Body of pancreas (tissue), 4 donors: ENCODE measurements around the gene SURF4. TPM values are rescaled to one million over a fixed set of nuclear protein-coding genes. Genes with fewer than 3 reads are reported as not detected.
"Not testable (repeated sequence)": the region's sequence is repeated elsewhere in the genome, so short reads cannot be mapped to it uniquely, and the experiment has no call there.

Experiments used
- ATAC-seq: fragments of 150-250 bp; one replicate; pipeline ENCODE4 v1.9.1; 2016
- DNase-seq, 4 donors: peaks; one replicate each; pipeline ENCODE4 v3.0.0-alpha.2; 2019
- H3K27ac ChIP-seq, 4 donors: fragments of 200-600 bp; sonication (generic); 1 replicate in 3 of 4; 2 replicates in 1 of 4; pipeline versions ENCODE4 v1.5.1 to v1.6.1; 2016 to 2019; ENCODE audit warnings: mild to moderate bottlenecking in 1 of 4, mixed read lengths in 1 of 4, moderate library complexity in 1 of 4
- H3K27me3 ChIP-seq, 2 donors: fragments of 200-600 bp; sonication (generic); one replicate each; pipeline ENCODE4 v1.6.0; 2016; ENCODE audit warnings: mild to moderate bottlenecking in 1 of 2
- H3K36me3 ChIP-seq, 2 donors: fragments of 200-600 bp; sonication (generic); replicated peaks in 1 of 2; 2 replicates each; pipeline ENCODE4 v1.5.1; 2016; ENCODE audit warnings: low read depth in 2 of 2; ENCODE audit not compliant: insufficient read depth in 1 of 2
- H3K4me1 ChIP-seq: fragments of 200-600 bp; sonication (generic); one replicate; pipeline ENCODE4 v1.6.0; 2016
- H3K4me3 ChIP-seq, 2 donors: fragments of 200-600 bp; sonication (generic); 1 replicate in 1 of 2; 2 replicates in 1 of 2; pipeline ENCODE4 v1.5.1; 2016 to 2019
- H3K9me3 ChIP-seq, 3 donors: fragments of 200-600 bp; sonication (generic); 1 replicate in 2 of 3; 2 replicates in 1 of 3; pipeline ENCODE4 v1.5.1; 2016
- POLR2A ChIP-seq, 3 donors: fragments of 450-650 bp; IDR thresholded peaks; one replicate each; pipeline ENCODE4 v1.6.1; 2016; ENCODE audit warnings: antibody characterized with exemption in 3 of 3, mild to moderate bottlenecking in 2 of 3
- WGBS, 2 donors: methylation state at CpG; one replicate each; pipeline ENCODE4 v1.1.5; 2017; 5-methylcytosine and 5-hydroxymethylcytosine counted together
- intact Hi-C: fragments of 100-400 bp; cut with DNase I; formaldehyde crosslinking; loops from one replicate; pipeline ENCODE4 v1.15.1; 2023
- total RNA-seq, 2 donors: library from RNA; depleted of rRNA; stranded (reverse); fragments of >200 nt; gene quantifications; one replicate each; pipeline ENCODE4 v1.1.0, GENCODE V29; 2016
- TF ChIP-seq, protein P1 (sequence below), 7 experiments: fragments of 450-650 bp in 4 of 7; fragments of 200-600 bp in 3 of 7; sonication (generic) in 3 of 7; IDR thresholded peaks; one replicate each; pipeline ENCODE4 v1.5.1; 2016 to 2019; ENCODE audit warnings: antibody characterized with exemption in 7 of 7

The SURF4 gene
- total RNA-seq, 2 donors from 2014 or later = 93.9 to 109 TPM

DNA sequence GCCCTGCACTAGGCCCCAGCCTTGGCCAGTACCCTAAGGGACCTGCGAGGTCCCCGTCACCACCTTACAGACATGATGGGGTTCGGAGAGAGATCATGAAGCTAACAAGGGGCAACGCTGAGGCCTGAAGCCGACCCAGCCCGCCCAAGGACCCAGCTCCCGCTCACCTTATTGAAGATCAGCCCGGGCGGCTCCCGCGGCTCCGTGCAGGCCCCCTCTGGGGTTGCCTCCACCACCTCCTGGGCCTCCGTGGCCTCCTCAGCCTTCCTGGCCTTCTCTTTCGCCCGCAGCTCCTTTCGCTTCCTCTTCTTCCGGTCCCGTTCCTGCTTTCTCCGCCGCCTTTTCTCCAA is 43.5 kb downstream of the SURF4 start:
- ATAC-seq = no peak
- TF ChIP-seq POLR2A (IDR thresholded peaks at IDR 0.05) = no peak
- TF ChIP-seq, protein P1, sequence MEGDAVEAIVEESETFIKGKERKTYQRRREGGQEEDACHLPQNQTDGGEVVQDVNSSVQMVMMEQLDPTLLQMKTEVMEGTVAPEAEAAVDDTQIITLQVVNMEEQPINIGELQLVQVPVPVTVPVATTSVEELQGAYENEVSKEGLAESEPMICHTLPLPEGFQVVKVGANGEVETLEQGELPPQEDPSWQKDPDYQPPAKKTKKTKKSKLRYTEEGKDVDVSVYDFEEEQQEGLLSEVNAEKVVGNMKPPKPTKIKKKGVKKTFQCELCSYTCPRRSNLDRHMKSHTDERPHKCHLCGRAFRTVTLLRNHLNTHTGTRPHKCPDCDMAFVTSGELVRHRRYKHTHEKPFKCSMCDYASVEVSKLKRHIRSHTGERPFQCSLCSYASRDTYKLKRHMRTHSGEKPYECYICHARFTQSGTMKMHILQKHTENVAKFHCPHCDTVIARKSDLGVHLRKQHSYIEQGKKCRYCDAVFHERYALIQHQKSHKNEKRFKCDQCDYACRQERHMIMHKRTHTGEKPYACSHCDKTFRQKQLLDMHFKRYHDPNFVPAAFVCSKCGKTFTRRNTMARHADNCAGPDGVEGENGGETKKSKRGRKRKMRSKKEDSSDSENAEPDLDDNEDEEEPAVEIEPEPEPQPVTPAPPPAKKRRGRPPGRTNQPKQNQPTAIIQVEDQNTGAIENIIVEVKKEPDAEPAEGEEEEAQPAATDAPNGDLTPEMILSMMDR (IDR thresholded peaks at IDR 0.05) = no peak
- Histone ChIP-seq H3K27ac (no peak overlapping the region), H3K36me3 (peaks cover 24 to 27% of the 10 kb centered on the region in 2 donors), H3K9me3 (no peaks in the 10 kb centered on the region), H3K4me3 (no peak overlapping the region), H3K27me3 (no peaks in the 10 kb centered on the region), H3K4me1 (peaks cover 28% of the 10 kb centered on the region)
- intact Hi-C loops = loop anchor here (10.0 kb wide), 2 partner anchors 152 to 298 kb away; partner anchors contain the start of gene GTF3C5
- peak in 1 of 4 donors; percentile 6 for DNase-seq
- WGBS, 2 donors = 88 to 90% methylated on average over 18 of the region's 20 CpGs

DNA sequence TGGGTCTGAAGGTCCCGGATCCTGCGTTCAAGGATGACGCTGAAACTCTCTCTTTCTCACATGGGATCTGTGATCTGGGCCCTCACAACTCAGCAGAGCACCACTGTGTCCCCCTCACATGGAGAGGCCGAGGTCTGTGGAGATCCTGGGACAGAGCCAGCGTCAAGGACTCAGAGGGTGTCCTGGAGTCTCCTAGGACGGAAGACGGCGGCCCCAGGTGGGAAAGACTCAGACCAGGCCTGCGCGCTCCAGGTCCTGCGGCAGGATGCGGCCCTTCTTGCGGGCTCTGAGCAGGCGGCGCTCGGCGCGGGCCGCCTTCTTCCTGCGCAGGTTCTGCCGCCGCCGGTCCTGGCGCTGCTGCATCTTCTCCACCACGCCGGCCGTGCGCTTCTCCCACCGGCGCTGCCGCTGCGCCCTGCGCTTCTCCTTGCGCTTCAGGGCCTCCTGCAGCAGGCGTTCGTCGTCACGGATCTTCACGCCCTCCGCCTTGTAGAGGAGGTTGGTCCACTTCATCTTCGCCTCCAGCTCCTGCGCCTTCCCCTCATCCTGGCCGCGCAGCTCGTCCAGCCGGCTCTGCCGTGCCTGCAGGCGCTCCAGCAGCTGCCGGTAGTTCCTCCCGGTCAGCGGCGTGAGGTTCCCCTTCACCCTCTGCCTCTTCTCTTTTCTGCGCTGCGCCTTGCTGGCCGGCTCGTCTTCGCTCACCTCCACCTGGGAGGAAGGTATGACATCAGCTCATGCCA is 44.0 kb downstream of the SURF4 start:
- ATAC-seq = no peak
- peak in 1 of 4 donors; percentile 9 for DNase-seq
- peaks cover 26% of the 10 kb centered on the region for H3K4me1 ChIP-seq
- H3K36me3 ChIP-seq = peaks cover 24 to 27% of the 10 kb centered on the region in 2 donors
- TF ChIP-seq POLR2A (IDR thresholded peaks at IDR 0.05) = no peak
- TF ChIP-seq, protein P1 (IDR thresholded peaks at IDR 0.05) = no peak
- no peak overlapping the region for H3K4me3 ChIP-seq
- 91 to 95% methylated on average over 38 to 47 of the region's 57 CpGs for WGBS, 2 donors
- intact Hi-C loops = loop anchor here (10.0 kb wide), 2 partner anchors 153 to 297 kb away; partner anchors contain the start of gene GTF3C5
- H3K27me3 ChIP-seq = no peaks in the 10 kb centered on the region
- no peaks in the 10 kb centered on the region for H3K9me3 ChIP-seq
- H3K27ac ChIP-seq = no peak overlapping the region

DNA sequence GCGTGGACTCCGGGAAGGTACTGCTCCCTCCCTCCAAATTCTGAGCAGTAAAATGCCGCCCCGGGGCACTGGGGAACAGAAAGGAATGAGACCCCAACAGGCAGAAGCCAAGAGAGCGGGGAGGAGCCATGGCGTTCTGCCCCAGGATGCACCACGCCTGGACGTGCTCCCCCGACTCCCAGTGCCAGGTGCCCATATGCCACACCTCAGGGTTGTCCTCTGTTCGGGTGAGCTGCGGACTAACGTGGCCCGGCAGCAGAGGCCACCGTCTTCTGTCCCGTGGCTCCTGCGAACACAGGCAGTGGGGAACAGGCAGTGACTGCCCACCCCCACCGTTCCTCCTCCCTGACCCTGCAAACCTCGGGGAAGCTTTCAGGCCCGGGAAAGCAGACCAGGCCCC is 44.6 kb downstream of the SURF4 start:
- Histone ChIP-seq H3K27me3 (no peaks in the 10 kb centered on the region), H3K27ac (no peak overlapping the region), H3K4me1 (peaks cover 20% of the 10 kb centered on the region), H3K9me3 (no peaks in the 10 kb centered on the region), H3K36me3 (peaks cover 24 to 27% of the 10 kb centered on the region in 2 donors), H3K4me3 (no peak overlapping the region)
- TF ChIP-seq, protein P1 (IDR thresholded peaks at IDR 0.05) = no peak
- no peak for TF ChIP-seq POLR2A (IDR thresholded peaks at IDR 0.05)
- intact Hi-C loops = loop anchor here (10.0 kb wide), 2 partner anchors 154 to 296 kb away; partner anchors contain the start of gene GTF3C5
- DNase-seq (peak in 1 of 4 donors; percentile 9), ATAC-seq (no peak)
- 82 to 88% methylated on average over 19 of the region's 19 CpGs for WGBS, 2 donors

DNA sequence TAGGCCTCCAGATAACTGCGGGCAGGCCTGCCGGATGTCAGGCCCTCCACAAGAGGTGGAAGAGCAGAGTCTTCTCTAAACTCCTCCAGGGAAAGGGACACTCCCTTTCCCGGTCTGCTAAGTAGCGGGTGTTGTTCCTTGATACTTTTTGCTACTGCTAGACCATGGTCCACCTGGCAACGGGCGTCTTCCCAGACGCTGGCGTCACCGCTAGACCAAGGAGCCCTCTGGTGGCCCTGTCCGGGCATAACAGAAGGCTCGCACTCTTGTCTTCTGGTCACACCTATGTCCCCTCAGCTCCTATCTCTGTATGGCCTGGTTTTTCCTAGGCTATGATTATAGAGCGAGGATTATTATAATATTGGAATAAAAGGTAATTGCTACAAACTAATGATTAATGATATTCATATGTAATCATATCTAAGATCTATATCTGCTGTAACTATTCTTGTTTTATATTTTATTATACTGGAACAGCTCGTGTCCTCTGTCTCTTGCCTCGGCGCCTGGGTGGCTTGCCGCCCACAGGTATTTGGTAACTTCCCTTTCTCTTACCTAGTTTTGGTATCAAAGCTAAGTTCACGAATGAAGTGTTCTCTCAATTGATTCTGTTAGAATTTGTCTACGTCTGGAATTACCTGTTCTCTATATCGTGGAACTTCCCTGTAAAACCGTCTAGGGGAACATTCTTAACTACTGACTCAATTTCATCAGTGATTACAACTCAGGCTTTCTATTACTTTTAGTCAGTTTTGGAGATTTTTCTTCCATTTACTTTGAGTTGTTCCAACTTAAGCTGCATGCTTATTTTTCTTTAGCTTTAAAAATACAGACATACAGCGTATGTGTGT is 46.3 kb downstream of the SURF4 start:
- not testable (repeated sequence) for H3K27me3 ChIP-seq, H3K4me3 ChIP-seq, H3K9me3 ChIP-seq
- Histone ChIP-seq H3K27ac (peak overlapping the region in 2 of 4 donors; percentile 47 to 48), H3K36me3 (peaks cover 24 to 27% of the 10 kb centered on the region in 2 donors), H3K4me1 (peaks cover 11% of the 10 kb centered on the region)
- DNase-seq (peak; percentile 41 to 66 (median 55)), ATAC-seq (peak; percentile 75)
- peak in 1 of 3 donors; percentile 12 for TF ChIP-seq POLR2A (IDR thresholded peaks at IDR 0.05)
- TF ChIP-seq, protein P1 (IDR thresholded peaks at IDR 0.05) = peak; percentile 31 to 69 (median 60)
- intact Hi-C loops = loop anchor here (10.0 kb wide), 3 partner anchors 145 to 295 kb away; partner anchors contain the start of gene GTF3C5
- 49 to 51% methylated on average over 21 of the region's 21 CpGs for WGBS, 2 donors
